H1 (cell line): ENCODE results near the gene AIF1L. TPM values are rescaled to one million over a fixed set of nuclear protein-coding genes. Genes with fewer than 3 reads are reported as not detected.

Experiments used
- CHD7 ChIP-seq: fragments of 300-600 bp; sonication (generic); IDR thresholded peaks from 2 replicates; pipeline ENCODE4 v1.7.1; 2012; ENCODE audit warnings: low read length, moderate library complexity, mild to moderate bottlenecking, inconsistent platforms; ENCODE audit not compliant: insufficient replicate concordance
- EGR1 ChIP-seq: IDR thresholded peaks from 2 replicates; pipeline ENCODE4 v1.6.1; 2011; ENCODE audit warnings: low read depth, low read length, borderline replicate concordance
- JUND ChIP-seq: IDR thresholded peaks from 2 replicates; pipeline ENCODE4 v1.6.1; 2011; ENCODE audit warnings: mild to moderate bottlenecking, improper control_type of control experiment, low read length
- RAD21 ChIP-seq, 2 experiments: IDR thresholded peaks in 1 of 2; conservative IDR thresholded peaks in 1 of 2; 2 replicates each; pipeline ENCODE4 v1.6.1; 2011; ENCODE audit warnings: low read depth in 2 of 2, low read length in 2 of 2, improper control_type of control experiment in 1 of 2, inconsistent platforms in 1 of 2, mild to moderate bottlenecking in 1 of 2, moderate library complexity in 1 of 2
- polyA plus RNA-seq, 7 experiments: library from polyadenylated mRNA; depleted of rRNA in 3 of 7; stranded (reverse) in 5 of 7; unstranded in 2 of 7; fragments of >200 nt in 5 of 7; fragments of 200-250 nt in 2 of 7; gene quantifications; 1 replicate in 5 of 7; 2 replicates in 1 of 7; 4 replicates in 1 of 7; pipeline versions ENCODE4 v1.2.1 to v1.2.3, GENCODE V29; 2011 to 2013; ENCODE audit warnings: missing spikeins in 2 of 7, mixed read lengths in 2 of 7
- total RNA-seq: library from RNA; stranded (reverse); fragmentation: NEBNext Ultra II Directional; extraction: Animal tissue kit (Norgen Biotek cat#: 25700); gene quantifications from 2 replicates; pipeline ENCODE4 v1.2.1, GENCODE V29; 2021

AIF1L gene
- total and polyA plus RNA-seq, 2 of the 8 experiments (the other 6 are each of a cell fraction or from before 2014, with no cell fraction given): 70.7 to 149 TPM

GRCh38 chr9:131125288-131126058 lies 29.1 kb downstream of the AIF1L start, which contains the start of gene NUP214 (continued):
- no peak for TF ChIP-seq CHD7
- TF ChIP-seq EGR1: no peak
- peak; percentile 42; the same call in 1 of the 2 replicates for TF ChIP-seq JUND
- TF ChIP-seq RAD21 (IDR thresholded peaks at IDR 0.05 in 1 of 2, conservative IDR thresholded peaks at IDR 0.05 in 1 of 2; ENCODE audit: low read depth in 2 of 2, low read length in 2 of 2): no peak; a peak in 1 of 4 replicates
